Body of pancreas (tissue), 4 donors: ENCODE measurements around the gene MROH8.

Experiments used
- POLR2A ChIP-seq, 3 donors: fragments of 450-650 bp; IDR thresholded peaks; one replicate each; pipeline ENCODE4 v1.6.1; 2016; ENCODE audit warnings: antibody characterized with exemption in 3 of 3, mild to moderate bottlenecking in 2 of 3
- TF ChIP-seq, protein P1 (sequence below), 7 experiments: fragments of 450-650 bp in 4 of 7; fragments of 200-600 bp in 3 of 7; sonication (generic) in 3 of 7; IDR thresholded peaks; one replicate each; pipeline ENCODE4 v1.5.1; 2016 to 2019; ENCODE audit warnings: antibody characterized with exemption in 7 of 7

GRCh38 chr20:37200376-37200775, 21.0 kb upstream of the MROH8 start:
- TF ChIP-seq, protein P1, sequence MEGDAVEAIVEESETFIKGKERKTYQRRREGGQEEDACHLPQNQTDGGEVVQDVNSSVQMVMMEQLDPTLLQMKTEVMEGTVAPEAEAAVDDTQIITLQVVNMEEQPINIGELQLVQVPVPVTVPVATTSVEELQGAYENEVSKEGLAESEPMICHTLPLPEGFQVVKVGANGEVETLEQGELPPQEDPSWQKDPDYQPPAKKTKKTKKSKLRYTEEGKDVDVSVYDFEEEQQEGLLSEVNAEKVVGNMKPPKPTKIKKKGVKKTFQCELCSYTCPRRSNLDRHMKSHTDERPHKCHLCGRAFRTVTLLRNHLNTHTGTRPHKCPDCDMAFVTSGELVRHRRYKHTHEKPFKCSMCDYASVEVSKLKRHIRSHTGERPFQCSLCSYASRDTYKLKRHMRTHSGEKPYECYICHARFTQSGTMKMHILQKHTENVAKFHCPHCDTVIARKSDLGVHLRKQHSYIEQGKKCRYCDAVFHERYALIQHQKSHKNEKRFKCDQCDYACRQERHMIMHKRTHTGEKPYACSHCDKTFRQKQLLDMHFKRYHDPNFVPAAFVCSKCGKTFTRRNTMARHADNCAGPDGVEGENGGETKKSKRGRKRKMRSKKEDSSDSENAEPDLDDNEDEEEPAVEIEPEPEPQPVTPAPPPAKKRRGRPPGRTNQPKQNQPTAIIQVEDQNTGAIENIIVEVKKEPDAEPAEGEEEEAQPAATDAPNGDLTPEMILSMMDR (IDR thresholded peaks at IDR 0.05) = no peak
- TF ChIP-seq POLR2A (IDR thresholded peaks at IDR 0.05) = no peak
